ENCODE results near the gene ITIH2. TPM values are rescaled to one million over a fixed set of nuclear protein-coding genes. Genes with fewer than 3 reads are reported as not detected.
A peak's percentile ranks its signal among the peaks of the same experiment; 100 is the strongest.

Gene ITIH2
- total and polyA plus RNA-seq, 2 donors from 2014 or later = 0.13 to 1.2 TPM

DNA sequence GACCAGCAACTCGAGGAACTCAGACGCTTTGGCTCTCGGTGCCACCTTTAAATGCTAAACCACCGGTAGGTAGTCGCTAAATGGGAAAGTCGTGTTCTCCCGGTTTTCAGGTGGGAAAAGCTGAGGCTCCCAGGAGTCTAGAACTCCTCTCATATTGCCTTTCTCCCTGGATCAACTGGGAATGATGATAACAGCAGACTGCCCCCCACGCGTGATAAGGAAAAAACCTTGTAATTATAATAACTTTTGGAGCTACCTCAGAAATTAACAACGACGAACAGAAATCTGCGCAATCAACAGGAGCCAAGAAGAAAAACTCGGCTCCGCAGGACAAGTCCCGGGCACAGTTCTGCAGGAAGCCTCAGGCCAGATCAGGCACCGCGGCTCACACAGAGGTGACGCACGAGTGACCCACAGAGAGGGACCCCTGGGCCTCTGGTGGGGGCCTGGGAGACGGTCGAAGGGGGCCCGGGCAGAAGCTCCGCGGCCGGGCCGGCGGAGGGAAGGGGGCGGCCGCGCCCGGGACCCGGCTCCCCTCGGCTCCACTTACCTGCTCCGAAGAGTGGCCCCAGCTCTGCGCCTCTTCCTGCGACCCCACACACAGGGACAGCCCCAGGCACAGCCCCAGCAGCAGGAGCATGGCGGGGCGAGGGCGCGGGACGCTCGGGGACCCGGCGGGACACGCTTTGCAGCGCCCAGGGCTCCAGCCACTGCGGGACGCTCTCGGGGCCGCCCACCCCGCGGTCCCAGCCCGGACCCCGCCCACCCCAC lies 36.7 kb upstream of the ITIH2 start, which contains the start of gene ITIH5:
TSS of gene ITIH5 (minus strand) at position 714 of the 771 bp plus-strand sequence. CDS start at position 640, 74 bp downstream.
- DNase-seq (peak; percentile 28 to 72 (median 39)), FAIRE-seq (no peak)
- TF ChIP-seq, protein P1, sequence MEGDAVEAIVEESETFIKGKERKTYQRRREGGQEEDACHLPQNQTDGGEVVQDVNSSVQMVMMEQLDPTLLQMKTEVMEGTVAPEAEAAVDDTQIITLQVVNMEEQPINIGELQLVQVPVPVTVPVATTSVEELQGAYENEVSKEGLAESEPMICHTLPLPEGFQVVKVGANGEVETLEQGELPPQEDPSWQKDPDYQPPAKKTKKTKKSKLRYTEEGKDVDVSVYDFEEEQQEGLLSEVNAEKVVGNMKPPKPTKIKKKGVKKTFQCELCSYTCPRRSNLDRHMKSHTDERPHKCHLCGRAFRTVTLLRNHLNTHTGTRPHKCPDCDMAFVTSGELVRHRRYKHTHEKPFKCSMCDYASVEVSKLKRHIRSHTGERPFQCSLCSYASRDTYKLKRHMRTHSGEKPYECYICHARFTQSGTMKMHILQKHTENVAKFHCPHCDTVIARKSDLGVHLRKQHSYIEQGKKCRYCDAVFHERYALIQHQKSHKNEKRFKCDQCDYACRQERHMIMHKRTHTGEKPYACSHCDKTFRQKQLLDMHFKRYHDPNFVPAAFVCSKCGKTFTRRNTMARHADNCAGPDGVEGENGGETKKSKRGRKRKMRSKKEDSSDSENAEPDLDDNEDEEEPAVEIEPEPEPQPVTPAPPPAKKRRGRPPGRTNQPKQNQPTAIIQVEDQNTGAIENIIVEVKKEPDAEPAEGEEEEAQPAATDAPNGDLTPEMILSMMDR (IDR thresholded peaks at IDR 0.05; ENCODE audit: borderline replicate concordance, extremely low read depth, insufficient read depth) = no peak
- H3K27me3 ChIP-seq (ENCODE audit: control insufficient read depth, insufficient read depth, low read length) = peaks cover 12% of the 10 kb centered on the region
- H3K27ac ChIP-seq (ENCODE audit: low read depth in 2 of 2, low read length in 2 of 2) = peak within 1 kb of the TSS in 1 of 2 donors; percentile 20
- no peaks in the 10 kb centered on the region for H3K9me3 ChIP-seq (ENCODE audit: control insufficient read depth in 2 of 3, insufficient read depth in 1 of 3, low read length in 3 of 3)
- H3K9ac ChIP-seq (ENCODE audit: low read length in 3 of 3) = peak within 1 kb of the TSS in 1 of 3 donors; percentile 63
- H3K4me1 ChIP-seq (ENCODE audit: control insufficient read depth in 2 of 3, insufficient read depth in 2 of 3, low read depth in 1 of 3, low read length in 3 of 3) = peaks cover 0 to 8% (median 5%) of the 10 kb centered on the region in 3 donors
- H3K36me3 ChIP-seq (ENCODE audit: control insufficient read depth in 2 of 3, insufficient read depth in 3 of 3, low read length in 3 of 3) = no peaks in the 10 kb centered on the region
- intact Hi-C loops (cut with DNase I) = no loop called here
- H3K4me3 ChIP-seq (ENCODE audit: low read length in 3 of 3) = peak within 1 kb of the TSS; percentile 31 to 69 (median 46)

DNA sequence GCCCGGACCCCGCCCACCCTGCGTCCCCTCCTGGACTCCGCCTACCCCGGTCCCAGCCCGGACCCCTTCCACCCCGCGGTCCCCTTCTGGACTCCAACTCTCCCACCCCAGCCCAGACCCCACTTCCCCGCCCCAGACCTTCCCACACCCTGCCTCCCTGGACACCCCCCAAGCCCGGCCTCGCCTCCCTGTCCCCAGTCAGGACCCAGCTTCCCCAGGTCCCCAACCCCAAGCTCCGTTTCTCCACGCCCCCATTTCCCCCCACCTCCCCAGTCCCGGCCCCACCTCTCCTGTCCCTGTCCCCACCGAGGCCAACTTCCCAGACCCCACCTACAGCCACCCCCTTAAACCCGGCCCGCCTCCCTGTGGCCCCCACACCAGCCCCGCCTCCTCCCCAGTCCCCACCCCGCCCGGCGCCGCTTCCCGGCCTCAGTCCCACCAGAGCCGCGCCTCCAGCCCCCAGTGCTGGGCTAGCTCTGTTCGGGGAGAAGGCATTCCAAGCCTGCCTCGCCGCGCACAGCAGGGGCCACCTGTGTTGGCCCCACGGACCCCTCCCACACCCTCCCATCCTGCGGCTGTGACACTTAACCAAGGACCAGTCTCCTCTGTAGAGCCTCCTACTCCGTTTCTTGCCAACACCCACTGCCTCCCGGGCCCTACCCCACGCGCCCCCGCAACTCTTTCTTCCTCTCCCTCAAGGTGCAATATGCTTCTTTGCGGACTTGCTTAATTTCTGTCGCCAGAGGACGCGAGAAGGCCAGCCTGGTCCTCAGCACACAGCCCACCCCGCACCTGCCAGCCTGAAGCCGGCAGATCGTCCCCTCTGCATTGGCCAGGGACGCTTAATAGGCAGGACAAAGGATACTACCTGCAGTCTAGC lies 35.6 kb upstream of the ITIH2 start:
- Histone ChIP-seq H3K4me1 (ENCODE audit: control insufficient read depth in 2 of 3, insufficient read depth in 2 of 3, low read depth in 1 of 3, low read length in 3 of 3) (peaks cover 0 to 8% (median 5%) of the 10 kb centered on the region in 3 donors), H3K27me3 (ENCODE audit: control insufficient read depth, insufficient read depth, low read length) (peaks cover 12% of the 10 kb centered on the region), H3K27ac (ENCODE audit: low read depth in 2 of 2, low read length in 2 of 2) (peak overlapping the region in 1 of 2 donors; percentile 20), H3K9me3 (ENCODE audit: control insufficient read depth in 2 of 3, insufficient read depth in 1 of 3, low read length in 3 of 3) (no peaks in the 10 kb centered on the region), H3K36me3 (ENCODE audit: control insufficient read depth in 2 of 3, insufficient read depth in 3 of 3, low read length in 3 of 3) (no peaks in the 10 kb centered on the region), H3K9ac (ENCODE audit: low read length in 3 of 3) (no peak overlapping the region), H3K4me3 (ENCODE audit: low read length in 3 of 3) (peak overlapping the region in 2 of 3 donors; percentile 19 to 36)
- intact Hi-C loops (cut with DNase I) = no loop called here
- peak in 4 of 5 donors; percentile 29 to 71 (median 34) for DNase-seq
- TF ChIP-seq, protein P1 (IDR thresholded peaks at IDR 0.05; ENCODE audit: borderline replicate concordance, extremely low read depth, insufficient read depth) = no peak
- FAIRE-seq = no peak

DNA sequence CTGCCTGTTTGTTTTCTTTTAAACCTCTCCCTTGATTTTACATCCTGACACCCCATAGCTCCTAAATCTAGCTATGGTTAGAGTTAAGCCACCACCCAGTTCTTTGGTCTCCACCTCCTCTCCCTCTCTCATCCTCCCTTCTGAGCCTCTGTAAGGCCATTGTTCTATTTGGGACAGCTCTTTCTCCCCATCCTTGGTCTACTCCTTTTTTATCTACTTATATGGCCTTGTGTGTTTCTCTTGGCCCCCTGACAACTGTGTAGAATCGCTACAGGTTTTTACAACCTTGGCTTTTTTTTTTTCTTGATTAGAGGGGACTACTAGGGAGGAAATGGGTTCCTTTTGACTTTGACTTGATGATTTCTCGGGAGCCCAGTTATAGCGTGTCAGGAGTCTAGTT lies 33.0 kb upstream of the ITIH2 start:
- intact Hi-C loops (cut with DNase I) = no loop called here
- FAIRE-seq (no peak), DNase-seq (no peak)
- Histone ChIP-seq H3K27ac (ENCODE audit: low read depth in 2 of 2, low read length in 2 of 2) (no peak overlapping the region), H3K4me3 (ENCODE audit: low read length in 3 of 3) (no peak overlapping the region), H3K9ac (ENCODE audit: low read length in 3 of 3) (no peak overlapping the region), H3K36me3 (ENCODE audit: control insufficient read depth in 2 of 3, insufficient read depth in 3 of 3, low read length in 3 of 3) (no peaks in the 10 kb centered on the region), H3K4me1 (ENCODE audit: control insufficient read depth in 2 of 3, insufficient read depth in 2 of 3, low read depth in 1 of 3, low read length in 3 of 3) (peaks cover 0 to 8% (median 5%) of the 10 kb centered on the region in 3 donors), H3K27me3 (ENCODE audit: control insufficient read depth, insufficient read depth, low read length) (peaks cover 6% of the 10 kb centered on the region), H3K9me3 (ENCODE audit: control insufficient read depth in 2 of 3, insufficient read depth in 1 of 3, low read length in 3 of 3) (no peaks in the 10 kb centered on the region)
- TF ChIP-seq, protein P1 (IDR thresholded peaks at IDR 0.05; ENCODE audit: borderline replicate concordance, extremely low read depth, insufficient read depth) = no peak
